DOHH2 (cell line): Measurements from ENCODE around the gene LRMDA.

Experiments used
- H3F3A ChIP-seq: fragments of 200-600 bp; sonication (generic), shearing (Covaris generic); 2 replicates; pipeline ENCODE4 v1.6.0; 2016; ENCODE audit warnings: antibody characterized with exemption, mild to moderate bottlenecking; ENCODE audit not compliant: control insufficient read depth, insufficient read depth
- H3K27ac ChIP-seq: fragments of 200-600 bp; sonication (generic); 2 replicates; pipeline ENCODE4 v1.5.1; 2014; ENCODE audit warnings: low read depth, mild to moderate bottlenecking, low read length, moderate library complexity
- H3K27me3 ChIP-seq: fragments of 200-600 bp; sonication (generic); 2 replicates; pipeline ENCODE4 v1.6.1; 2014; ENCODE audit warnings: mild to moderate bottlenecking, low read length, mixed read lengths; ENCODE audit not compliant: control insufficient read depth
- H3K36me3 ChIP-seq: fragments of 200-600 bp; sonication (generic); 2 replicates; pipeline ENCODE4 v1.6.1; 2014; ENCODE audit warnings: mild to moderate bottlenecking, low read length, moderate library complexity, mixed read lengths; ENCODE audit not compliant: control insufficient read depth
- H3K4me1 ChIP-seq: fragments of 200-600 bp; sonication (generic); 2 replicates; pipeline ENCODE4 v1.6.1; 2014; ENCODE audit warnings: mild to moderate bottlenecking, low read length, mixed read lengths; ENCODE audit not compliant: control insufficient read depth
- H3K4me2 ChIP-seq: fragments of 200-600 bp; sonication (generic); 2 replicates; pipeline ENCODE4 v1.6.0; 2014; ENCODE audit warnings: mild to moderate bottlenecking, low read length, moderate library complexity
- H3K4me3 ChIP-seq: fragments of 200-600 bp; sonication (generic); 2 replicates; pipeline ENCODE4 v1.5.1; 2014; ENCODE audit warnings: mild to moderate bottlenecking, low read length, mixed read lengths
- H3K79me2 ChIP-seq: fragments of 200-600 bp; sonication (generic); 2 replicates; pipeline ENCODE4 v1.6.1; 2014; ENCODE audit warnings: mild to moderate bottlenecking, low read length, mixed read lengths; ENCODE audit not compliant: control insufficient read depth
- H3K9me2 ChIP-seq: fragments of 200-600 bp; sonication (generic); replicated peaks from 2 replicates; pipeline ENCODE4 v1.6.1; 2014; ENCODE audit warnings: mild to moderate bottlenecking, low read length, mixed read lengths; ENCODE audit not compliant: control insufficient read depth
- H3K9me3 ChIP-seq: fragments of 200-600 bp; sonication (generic); 2 replicates; pipeline ENCODE4 v1.6.1; 2014; ENCODE audit warnings: antibody characterized with exemption, low read length, mixed read lengths; ENCODE audit not compliant: control insufficient read depth, insufficient read depth
- H4K20me1 ChIP-seq: fragments of 200-600 bp; sonication (generic); 2 replicates; pipeline ENCODE4 v1.6.0; 2014; ENCODE audit warnings: low read depth, mild to moderate bottlenecking, antibody characterized with exemption, low read length, moderate library complexity; ENCODE audit not compliant: control insufficient read depth, insufficient read depth
- EZH2phosphoT487 ChIP-seq: fragments of 200-600 bp; sonication (generic); IDR thresholded peaks from 2 replicates; pipeline ENCODE4 v1.6.1; 2017; ENCODE audit warnings: borderline replicate concordance, mild to moderate bottlenecking, antibody characterized with exemption, low read length, moderate library complexity, mixed read lengths
- TF ChIP-seq, protein P1 (sequence below): fragments of 200-600 bp; sonication (generic); IDR thresholded peaks from one replicate; pipeline ENCODE4 v1.5.1; 2014; ENCODE audit warnings: antibody characterized with exemption, mild to moderate bottlenecking, low read depth, low read length; ENCODE audit not compliant: poor library complexity, severe bottlenecking

Gene LRMDA

DNA sequence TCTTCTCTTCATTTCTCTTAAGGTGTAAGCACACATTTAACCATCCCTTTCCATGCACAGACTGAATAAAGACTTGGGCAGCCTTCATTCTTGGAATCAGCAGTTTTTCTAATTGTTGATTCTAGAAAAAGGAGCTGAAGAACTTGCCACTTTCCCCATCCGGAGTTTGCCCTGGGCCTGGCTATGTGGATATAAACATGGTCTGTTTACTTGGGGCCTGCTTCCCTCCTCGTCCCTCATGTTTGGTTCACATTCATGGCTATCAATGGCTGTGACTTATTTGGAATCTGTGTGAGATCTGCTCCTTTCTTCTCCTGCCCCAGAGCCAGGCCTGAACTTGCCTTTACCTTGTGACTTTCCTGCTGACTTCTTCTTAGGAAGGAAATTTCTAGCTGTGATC, 199.3 kb downstream of the LRMDA start:
- no peak for TF ChIP-seq EZH2phosphoT487
- TF ChIP-seq, protein P1, sequence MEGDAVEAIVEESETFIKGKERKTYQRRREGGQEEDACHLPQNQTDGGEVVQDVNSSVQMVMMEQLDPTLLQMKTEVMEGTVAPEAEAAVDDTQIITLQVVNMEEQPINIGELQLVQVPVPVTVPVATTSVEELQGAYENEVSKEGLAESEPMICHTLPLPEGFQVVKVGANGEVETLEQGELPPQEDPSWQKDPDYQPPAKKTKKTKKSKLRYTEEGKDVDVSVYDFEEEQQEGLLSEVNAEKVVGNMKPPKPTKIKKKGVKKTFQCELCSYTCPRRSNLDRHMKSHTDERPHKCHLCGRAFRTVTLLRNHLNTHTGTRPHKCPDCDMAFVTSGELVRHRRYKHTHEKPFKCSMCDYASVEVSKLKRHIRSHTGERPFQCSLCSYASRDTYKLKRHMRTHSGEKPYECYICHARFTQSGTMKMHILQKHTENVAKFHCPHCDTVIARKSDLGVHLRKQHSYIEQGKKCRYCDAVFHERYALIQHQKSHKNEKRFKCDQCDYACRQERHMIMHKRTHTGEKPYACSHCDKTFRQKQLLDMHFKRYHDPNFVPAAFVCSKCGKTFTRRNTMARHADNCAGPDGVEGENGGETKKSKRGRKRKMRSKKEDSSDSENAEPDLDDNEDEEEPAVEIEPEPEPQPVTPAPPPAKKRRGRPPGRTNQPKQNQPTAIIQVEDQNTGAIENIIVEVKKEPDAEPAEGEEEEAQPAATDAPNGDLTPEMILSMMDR: no peak
- Histone ChIP-seq H3K27me3 (no peaks in the 10 kb centered on the region; the same call in 1 of the 2 replicates), H3K4me2 (no peak overlapping the region), H3K4me3 (no peak overlapping the region), H4K20me1 (no peaks in the 10 kb centered on the region), H3K36me3 (no peaks in the 10 kb centered on the region), H3K9me2 (no peaks in the 10 kb centered on the region), H3K4me1 (no peaks in the 10 kb centered on the region), H3F3A (no peaks in the 10 kb centered on the region), H3K79me2 (no peaks in the 10 kb centered on the region), H3K27ac (no peak overlapping the region), H3K9me3 (no peaks in the 10 kb centered on the region)

DNA sequence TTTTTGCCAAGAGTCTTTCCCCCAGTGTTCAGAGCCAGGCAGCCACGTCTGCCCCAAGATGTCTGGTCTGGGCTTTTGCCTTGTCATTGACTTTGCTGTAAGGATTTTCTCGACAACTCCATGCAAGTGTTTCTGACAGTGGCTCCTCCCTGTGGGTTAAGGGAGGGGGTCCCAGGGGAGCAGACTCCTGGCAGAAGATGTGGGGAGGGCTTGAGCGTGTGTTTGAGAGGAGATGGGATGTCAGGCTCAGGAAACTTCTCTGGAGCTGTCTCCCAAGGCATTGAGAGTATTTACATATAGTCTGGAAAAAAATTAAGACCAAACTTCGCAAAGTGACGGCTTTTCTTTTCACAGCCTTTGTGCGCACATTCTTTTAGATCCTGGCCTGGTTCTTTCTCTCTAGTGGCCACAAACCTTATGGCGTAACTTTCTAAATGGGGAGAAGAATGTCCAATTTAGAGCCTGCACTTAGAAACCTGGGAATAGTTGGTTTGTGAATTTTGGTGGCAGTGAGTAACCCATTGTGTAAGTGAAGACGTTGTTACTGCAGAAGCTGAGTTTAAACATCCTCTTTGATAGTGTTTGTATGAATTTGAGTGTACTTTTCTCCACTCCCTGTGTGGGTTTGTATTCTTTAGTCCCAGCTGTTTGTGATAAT, 201.5 kb downstream of the LRMDA start:
- Histone ChIP-seq H4K20me1 (no peaks in the 10 kb centered on the region), H3K79me2 (no peaks in the 10 kb centered on the region), H3K4me2 (no peak overlapping the region), H3K27me3 (no peaks in the 10 kb centered on the region), H3F3A (no peaks in the 10 kb centered on the region), H3K4me1 (no peaks in the 10 kb centered on the region), H3K9me2 (no peaks in the 10 kb centered on the region), H3K36me3 (no peaks in the 10 kb centered on the region), H3K4me3 (no peak overlapping the region), H3K9me3 (no peaks in the 10 kb centered on the region), H3K27ac (no peak overlapping the region)
- TF ChIP-seq, protein P1: no peak
- TF ChIP-seq EZH2phosphoT487: no peak

DNA sequence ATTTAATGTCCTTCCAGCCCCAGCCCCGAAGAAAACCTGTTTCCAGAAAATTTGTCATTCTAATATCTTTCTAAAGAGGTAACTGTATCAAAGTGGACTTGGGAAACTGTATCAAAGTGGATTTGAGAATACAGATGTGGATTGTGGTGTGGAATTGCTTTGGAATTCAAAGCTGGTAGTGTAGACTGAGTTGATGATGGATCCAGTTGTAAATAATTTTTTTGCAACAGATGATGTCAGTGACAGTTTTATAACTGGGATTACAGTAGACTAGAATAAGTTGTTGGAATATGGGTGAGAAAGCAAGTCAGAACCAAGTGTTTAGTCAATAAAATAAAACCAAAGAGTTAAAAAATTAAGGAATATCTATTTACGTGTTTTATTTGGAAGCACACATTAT, 202.1 kb downstream of the LRMDA start:
- H3K9me3 ChIP-seq: no peaks in the 10 kb centered on the region
- H3K4me2 ChIP-seq: no peak overlapping the region
- no peak overlapping the region for H3K4me3 ChIP-seq
- H3K9me2 ChIP-seq: no peaks in the 10 kb centered on the region
- H3K36me3 ChIP-seq: no peaks in the 10 kb centered on the region
- no peak overlapping the region for H3K27ac ChIP-seq
- H4K20me1 ChIP-seq: no peaks in the 10 kb centered on the region
- no peaks in the 10 kb centered on the region for H3K79me2 ChIP-seq
- no peaks in the 10 kb centered on the region for H3K4me1 ChIP-seq
- H3K27me3 ChIP-seq: no peaks in the 10 kb centered on the region
- no peak for TF ChIP-seq EZH2phosphoT487
- TF ChIP-seq, protein P1: no peak
- H3F3A ChIP-seq: no peaks in the 10 kb centered on the region
